Measurements from ENCODE around the gene RABGAP1L.
"Not testable (repeated sequence)": the region's sequence is repeated elsewhere in the genome, so short reads cannot be mapped to it uniquely, and the experiment has no call there.

The RABGAP1L gene

GRCh38 chr1:174870319-174870718 is 711.0 kb downstream of the RABGAP1L start:
- DNase-seq (ENCODE audit: low read depth in 2 of 2), result no peak

DNA sequence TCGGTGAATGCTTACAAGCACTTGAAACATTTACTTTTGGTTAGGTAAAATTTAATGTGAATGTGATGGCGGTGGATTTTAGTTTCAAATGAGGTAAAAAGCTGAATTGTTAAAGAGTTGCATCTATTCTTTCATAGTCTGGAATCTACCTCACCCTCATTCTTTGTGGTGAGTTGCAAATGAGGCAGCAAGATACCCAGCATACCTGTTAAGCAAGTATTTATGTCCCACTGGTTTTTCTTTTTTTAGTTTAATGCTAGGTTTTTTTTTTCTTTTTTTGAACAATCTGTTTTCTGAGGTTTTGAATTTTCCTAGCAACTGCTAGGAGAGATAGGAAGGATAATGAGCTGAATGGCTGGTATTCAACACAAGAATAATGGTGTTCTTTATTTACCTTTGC is 712.6 kb downstream of the RABGAP1L start:
- no peak for DNase-seq (ENCODE audit: low read depth in 2 of 2)

- no peak for DNase-seq (ENCODE audit: low read depth in 2 of 2)
Observed at GRCh38 chr1:174872615-174873058, 713.3 kb downstream of the RABGAP1L start.

DNA sequence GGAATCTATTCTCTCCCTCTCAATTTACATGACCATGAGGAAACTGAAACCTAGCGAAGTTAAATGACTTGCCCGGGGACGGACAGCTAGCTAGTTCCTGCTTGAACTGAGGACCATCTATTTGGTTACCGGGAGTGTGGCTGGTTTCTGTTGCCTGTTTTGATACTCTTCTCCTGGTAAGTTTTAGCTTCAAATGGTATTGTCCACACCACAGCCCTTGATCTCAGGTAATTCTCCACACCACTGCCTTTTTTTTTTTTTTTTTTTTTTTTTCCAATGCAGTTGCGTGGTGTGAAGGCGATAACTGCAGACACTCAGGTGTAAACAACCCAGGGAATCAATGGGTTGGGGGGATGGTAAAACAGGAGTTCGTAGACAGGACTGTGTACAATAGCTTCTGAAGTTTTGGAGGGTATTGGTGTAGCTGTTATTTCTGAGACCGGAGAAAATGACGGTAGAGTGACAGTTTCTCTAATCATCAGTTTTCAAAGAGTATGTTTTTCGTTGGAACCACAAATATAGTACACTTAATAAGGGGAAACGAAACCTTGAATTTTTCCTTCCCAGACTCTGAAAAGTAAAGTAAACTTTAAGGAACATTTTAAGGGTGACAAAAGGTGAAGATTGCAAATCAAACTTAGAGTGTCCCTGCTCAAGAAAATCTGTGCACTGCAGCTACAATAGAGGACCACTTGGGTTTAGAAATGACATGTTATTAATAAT is 715.2 kb downstream of the RABGAP1L start:
- DNase-seq (ENCODE audit: low read depth in 2 of 2), result no peak

DNA sequence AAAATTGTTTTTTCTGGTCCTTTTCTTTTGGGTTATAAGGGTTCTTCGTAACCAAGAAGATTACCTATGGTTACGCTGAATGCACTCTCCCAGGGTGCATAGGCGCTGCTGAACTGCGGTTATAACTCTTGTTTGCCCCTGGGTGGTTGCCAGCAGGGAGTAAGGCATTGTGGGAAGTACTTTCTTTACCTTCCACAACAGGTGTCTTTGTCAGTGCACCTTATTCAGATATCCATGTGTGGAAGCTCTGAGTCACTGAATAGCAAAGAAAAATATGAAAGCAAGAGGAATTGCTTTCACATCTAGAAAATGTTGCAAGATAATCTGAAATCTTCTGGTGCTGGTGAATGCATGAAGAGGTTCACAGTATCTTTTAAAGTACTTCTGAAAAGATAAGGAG is 716.0 kb downstream of the RABGAP1L start:
- no peak for DNase-seq (ENCODE audit: low read depth in 2 of 2)

GRCh38 chr1:174877208-174877673 is 717.9 kb downstream of the RABGAP1L start:
- DNase-seq (ENCODE audit: low read depth in 2 of 2), result no peak

DNA sequence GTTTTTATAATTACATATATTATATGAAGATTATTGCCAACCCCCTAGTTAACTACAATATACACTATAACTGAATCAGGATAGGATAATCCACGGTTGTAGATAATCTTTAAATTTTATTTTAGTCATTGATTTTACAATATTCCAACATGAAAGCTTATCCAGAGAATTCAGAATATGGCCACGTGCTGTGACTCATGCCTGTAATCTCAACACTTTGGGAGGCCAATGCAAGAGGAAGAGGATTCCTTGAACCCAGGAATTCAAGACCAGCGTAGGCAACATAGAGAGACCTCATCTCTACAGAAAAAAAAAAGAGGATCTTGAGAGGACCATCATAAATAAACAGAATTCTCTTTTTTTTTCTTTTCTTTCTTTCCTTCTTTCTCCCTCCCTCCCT is 720.9 kb downstream of the RABGAP1L start:
- DNase-seq (ENCODE audit: low read depth in 2 of 2), result no peak

DNA sequence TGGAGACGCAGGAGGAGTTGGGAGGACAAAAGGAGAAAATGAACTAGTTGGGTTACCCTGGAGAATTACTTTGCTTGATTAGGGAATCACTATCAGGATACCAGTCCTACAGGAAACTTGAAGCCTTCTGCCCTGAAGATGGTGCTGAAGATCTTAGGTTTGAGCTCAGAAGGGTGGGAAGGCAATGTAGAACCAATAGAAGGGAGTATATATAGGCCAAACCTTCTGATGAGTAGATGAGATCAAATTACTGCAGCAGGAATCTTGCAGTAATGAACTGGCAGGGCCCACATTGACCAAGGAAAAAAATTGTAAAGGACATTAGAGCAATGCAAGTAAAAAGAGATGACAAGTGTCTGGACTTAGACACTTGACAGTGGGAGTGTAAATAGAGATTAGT is 724.1 kb downstream of the RABGAP1L start:
- DNase-seq (ENCODE audit: low read depth in 2 of 2), result no peak

- DNase-seq (ENCODE audit: low read depth in 2 of 2), result no peak
Observed at GRCh38 chr1:174884038-174884437, 724.7 kb downstream of the RABGAP1L start.

DNA sequence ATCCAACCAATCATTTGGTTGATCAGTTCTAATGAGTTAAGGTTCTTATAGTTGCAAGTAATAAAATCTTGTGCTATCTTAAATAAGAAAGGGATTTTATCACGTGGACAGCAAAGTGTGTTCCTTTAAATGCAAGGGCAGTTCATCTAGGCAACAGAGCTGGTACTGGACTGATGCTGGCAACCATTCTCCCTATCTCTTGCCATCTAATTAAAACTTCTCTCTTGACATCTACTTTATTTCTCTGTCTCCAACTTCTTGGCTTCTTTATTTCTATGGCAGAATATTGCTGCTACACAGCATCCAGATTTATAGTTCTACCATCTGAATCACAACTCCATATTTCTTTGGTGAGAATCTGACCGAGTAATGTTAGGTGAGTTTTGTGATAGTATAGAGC is 725.2 kb downstream of the RABGAP1L start:
- DNase-seq (ENCODE audit: low read depth in 2 of 2), result no peak

- no peak for DNase-seq (ENCODE audit: low read depth in 2 of 2)
Observed at GRCh38 chr1:174890024-174890423, 730.7 kb downstream of the RABGAP1L start.

DNA sequence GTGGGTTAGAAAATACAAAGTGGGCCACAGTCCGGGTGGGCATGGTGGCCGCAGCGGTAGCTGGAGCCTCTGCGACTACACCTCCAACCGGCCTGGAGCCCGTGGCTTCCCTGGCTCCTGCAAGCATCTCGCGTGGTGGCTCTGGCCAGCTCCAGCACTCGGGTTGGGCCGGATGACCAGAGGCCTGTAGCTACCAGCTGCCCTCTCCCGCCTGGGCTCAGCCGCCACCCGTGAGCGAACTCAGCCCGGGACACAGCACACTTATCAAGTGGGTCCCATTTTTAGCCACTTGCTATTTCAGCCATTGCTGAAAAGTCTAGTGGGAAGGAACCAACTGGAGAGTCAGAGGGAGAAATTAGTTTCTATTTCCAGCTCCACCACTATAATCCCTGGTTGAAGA is 732.7 kb downstream of the RABGAP1L start:
- DNase-seq (ENCODE audit: low read depth in 2 of 2), result no peak

- DNase-seq (ENCODE audit: low read depth in 2 of 2), result no peak
Observed at GRCh38 chr1:174894117-174894762, 734.9 kb downstream of the RABGAP1L start.

DNA sequence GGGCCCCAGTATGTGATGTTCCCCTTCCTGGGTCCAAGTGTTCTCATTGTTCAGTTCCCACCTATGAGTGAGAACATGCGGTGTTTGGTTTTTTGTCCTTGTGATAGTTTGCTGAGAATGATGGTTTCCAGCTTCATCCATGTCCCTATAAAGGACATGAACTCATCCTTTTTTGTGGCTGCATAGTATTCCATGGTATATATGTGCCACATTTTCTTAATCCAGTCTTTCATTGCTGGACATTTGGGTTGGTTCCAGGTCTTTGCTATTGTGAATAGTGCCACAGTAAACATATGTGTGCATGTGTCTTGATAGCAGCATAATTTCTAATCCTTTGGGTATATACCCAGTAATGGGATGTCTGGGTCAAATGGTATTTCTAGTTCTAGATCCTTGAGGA is 736.3 kb downstream of the RABGAP1L start:
- DNase-seq (ENCODE audit: low read depth in 2 of 2), result not testable (repeated sequence)

DNA sequence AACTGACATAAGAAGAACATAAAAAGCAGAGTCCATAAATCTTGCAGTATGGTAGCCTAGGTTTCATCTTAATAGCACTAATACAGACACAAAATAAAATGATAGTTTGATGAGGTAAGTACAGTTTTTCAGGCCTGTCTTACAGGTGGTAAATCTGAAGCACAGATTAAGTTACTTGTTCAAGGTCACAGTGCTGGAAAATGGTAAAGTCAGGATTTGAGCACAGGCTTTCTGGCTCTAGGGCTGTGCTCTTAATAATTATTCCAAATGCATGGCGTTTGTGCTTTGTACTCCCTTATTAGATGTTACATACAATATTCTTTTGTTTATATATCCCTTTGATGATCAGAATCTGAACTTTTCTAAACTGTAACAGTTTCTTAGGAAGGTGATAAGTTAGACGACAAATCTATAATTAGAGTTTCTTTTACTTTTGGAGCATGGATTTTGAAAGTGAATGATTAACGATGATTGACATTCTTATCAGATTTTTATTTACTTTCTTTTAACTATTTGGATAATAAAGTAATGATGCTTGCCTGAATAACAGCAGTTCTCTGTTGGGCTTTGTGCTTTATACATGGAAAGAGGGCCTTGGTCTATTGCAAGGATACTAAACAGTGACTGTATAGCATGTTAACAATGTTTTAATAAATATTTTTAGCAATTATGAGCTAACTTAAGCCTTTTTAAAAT is 738.9 kb downstream of the RABGAP1L start:
- DNase-seq (ENCODE audit: low read depth in 2 of 2), result no peak

- DNase-seq (ENCODE audit: low read depth in 2 of 2), result no peak
Observed at GRCh38 chr1:174900317-174900716, 741.0 kb downstream of the RABGAP1L start.

- DNase-seq (ENCODE audit: low read depth in 2 of 2), result no peak
Observed at GRCh38 chr1:174902531-174903099, 743.3 kb downstream of the RABGAP1L start.

DNA sequence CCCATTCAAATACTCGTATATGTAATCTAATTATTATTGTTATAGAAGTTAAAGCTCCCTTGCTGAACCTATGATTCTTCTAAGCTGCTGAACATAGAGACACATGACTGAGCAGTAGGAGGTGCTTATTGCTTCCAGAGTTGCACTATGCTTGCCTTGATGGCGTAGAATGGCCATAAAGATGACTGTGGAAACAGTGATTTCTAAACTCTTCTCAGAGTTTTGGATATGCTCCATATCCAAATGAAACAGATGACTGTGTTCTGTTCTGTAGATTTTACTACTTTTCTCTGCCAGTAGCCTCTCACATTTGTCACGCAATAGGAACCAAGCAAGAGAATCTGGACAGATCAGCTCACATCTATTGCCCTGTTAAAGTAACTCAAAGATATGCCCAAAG is 752.3 kb downstream of the RABGAP1L start:
- no peak for DNase-seq (ENCODE audit: low read depth in 2 of 2)

GRCh38 chr1:174912264-174912663 is 752.9 kb downstream of the RABGAP1L start:
- peak in 1 of 2 experiments; percentile 12 for DNase-seq (ENCODE audit: low read depth in 2 of 2)

GRCh38 chr1:174913225-174913903 is 754.0 kb downstream of the RABGAP1L start:
- no peak for DNase-seq (ENCODE audit: low read depth in 2 of 2)

- no peak for DNase-seq (ENCODE audit: low read depth in 2 of 2)
Observed at GRCh38 chr1:174914991-174915390, 755.7 kb downstream of the RABGAP1L start.

DNA sequence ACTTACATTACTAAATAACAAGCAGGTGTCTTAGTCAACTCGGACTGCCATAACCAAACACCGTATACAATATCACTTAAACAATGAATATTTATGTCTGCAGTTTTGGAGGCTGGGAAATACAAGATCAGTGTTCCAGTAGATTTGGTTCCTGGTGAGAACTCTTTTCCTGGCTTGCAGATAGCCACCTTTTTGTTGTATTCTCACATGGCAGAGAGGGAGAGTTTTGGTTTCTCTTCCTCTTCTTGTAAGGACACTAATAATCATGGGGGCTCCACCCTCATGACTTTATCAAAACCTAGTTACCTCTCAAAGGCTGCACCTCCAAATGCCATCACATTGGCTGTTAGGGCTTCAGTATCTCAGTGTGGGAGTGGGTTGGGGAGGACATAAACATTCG is 757.5 kb downstream of the RABGAP1L start:
- DNase-seq (ENCODE audit: low read depth in 2 of 2), result no peak
